ENCODE results near the gene PKN3.

DNA sequence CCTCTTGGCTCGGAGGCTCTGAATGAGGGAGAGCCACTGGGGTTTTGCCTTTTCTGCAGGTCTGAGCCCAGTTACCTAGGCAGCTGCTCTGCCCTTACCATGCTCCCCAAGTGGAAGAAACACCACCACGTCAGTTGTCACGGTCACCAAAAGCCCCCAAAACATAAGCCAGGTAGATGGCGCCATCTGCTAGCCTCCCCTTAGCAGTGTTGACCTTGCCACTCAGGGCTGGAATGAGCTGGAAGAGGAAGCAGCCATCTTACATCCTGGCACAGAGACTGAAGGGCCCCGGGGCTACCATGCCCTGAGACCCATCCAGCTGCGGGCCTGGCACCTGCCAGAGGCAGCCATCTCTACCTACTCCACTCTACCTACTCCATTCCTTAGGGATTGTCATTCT, 62.1 kb downstream of the PKN3 start:
- TF ChIP-seq GATA2 (IDR thresholded peaks at IDR 0.05; ENCODE audit: low read depth, low read length): no peak
- no peak for TF ChIP-seq GATA3 (IDR thresholded peaks at IDR 0.05; ENCODE audit: low read depth, low read length)

All from SH-SY5Y (cell line).